Cardiac fibroblast (primary cell): Measurements from ENCODE around the gene DIAPH2.

ENCODE experiments used
- DNase-seq, 2 donors: peaks; one replicate each; pipeline versions ENCODE4 v3.0.0 to v3.0.0-alpha.2; 2010; ENCODE audit warnings: low read depth in 2 of 2
- H3K4me3 ChIP-seq, 2 donors: replicated peaks in 1 of 2; 1 replicate in 1 of 2; 2 replicates in 1 of 2; pipeline ENCODE4 v1.5.1; 2011; ENCODE audit warnings: low read depth in 2 of 2, low read length in 2 of 2, mild to moderate bottlenecking in 2 of 2, moderate library complexity in 1 of 2
- TF ChIP-seq, protein P1 (sequence below): IDR thresholded peaks from one replicate; pipeline ENCODE4 v1.5.1; 2011; ENCODE audit warnings: low read depth, mild to moderate bottlenecking, low read length, inconsistent platforms

DIAPH2 gene

DNA sequence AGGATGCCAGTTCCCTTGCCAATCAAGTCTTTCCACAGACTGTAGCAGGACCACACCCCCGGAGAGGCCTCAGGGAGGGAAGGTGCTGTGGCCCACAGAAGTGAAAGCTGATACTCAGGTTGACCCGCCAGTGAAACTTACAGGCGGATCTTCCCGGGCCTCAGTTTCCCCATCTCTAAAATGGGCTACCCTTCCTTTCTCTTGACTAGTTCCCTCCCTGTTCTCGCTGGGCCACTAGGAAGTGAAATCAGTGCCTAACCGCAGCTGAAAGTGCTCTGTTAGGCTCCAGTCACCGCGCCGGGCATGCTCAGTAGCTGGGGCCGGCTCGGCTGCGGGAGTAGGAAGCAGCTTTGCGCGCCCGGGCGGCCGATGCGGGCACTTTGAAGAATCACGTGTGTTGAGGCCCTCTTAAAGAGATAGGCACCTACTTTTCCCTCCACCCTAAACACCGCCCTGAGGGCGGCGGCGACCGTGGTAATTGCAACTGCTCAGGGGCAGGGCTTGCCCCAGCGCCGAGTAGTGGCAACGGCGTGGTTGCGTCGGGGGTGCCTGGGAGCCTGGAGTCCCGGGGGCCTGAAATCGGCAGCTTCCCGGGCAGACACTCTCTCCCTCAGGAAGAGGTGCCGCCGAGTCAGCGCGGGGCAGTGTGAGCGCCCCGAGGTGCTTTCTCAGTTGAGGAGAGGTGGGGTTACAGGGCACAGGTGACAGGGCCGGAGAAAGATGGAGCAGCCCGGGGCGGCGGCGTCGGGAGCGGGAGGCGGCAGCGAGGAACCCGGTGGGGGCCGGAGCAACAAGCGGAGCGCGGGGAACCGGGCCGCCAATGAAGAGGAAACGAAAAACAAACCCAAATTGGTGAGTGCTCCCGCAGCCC, at the start of gene DIAPH2:
DIAPH2 (plus strand) TSS at position 504 of the 871 bp plus-strand sequence.
- TF ChIP-seq, protein P1, sequence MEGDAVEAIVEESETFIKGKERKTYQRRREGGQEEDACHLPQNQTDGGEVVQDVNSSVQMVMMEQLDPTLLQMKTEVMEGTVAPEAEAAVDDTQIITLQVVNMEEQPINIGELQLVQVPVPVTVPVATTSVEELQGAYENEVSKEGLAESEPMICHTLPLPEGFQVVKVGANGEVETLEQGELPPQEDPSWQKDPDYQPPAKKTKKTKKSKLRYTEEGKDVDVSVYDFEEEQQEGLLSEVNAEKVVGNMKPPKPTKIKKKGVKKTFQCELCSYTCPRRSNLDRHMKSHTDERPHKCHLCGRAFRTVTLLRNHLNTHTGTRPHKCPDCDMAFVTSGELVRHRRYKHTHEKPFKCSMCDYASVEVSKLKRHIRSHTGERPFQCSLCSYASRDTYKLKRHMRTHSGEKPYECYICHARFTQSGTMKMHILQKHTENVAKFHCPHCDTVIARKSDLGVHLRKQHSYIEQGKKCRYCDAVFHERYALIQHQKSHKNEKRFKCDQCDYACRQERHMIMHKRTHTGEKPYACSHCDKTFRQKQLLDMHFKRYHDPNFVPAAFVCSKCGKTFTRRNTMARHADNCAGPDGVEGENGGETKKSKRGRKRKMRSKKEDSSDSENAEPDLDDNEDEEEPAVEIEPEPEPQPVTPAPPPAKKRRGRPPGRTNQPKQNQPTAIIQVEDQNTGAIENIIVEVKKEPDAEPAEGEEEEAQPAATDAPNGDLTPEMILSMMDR: peak; percentile 21
- DNase-seq: peak; percentile 78 to 86
- peak within 1 kb of the TSS; percentile 73 to 75 for H3K4me3 ChIP-seq

GRCh38 chrX:96650023-96650422, 34.6 kb upstream of the DIAPH2 start:
- TF ChIP-seq, protein P1: no peak
- no peak for DNase-seq
- H3K4me3 ChIP-seq: no peak overlapping the region

DNA sequence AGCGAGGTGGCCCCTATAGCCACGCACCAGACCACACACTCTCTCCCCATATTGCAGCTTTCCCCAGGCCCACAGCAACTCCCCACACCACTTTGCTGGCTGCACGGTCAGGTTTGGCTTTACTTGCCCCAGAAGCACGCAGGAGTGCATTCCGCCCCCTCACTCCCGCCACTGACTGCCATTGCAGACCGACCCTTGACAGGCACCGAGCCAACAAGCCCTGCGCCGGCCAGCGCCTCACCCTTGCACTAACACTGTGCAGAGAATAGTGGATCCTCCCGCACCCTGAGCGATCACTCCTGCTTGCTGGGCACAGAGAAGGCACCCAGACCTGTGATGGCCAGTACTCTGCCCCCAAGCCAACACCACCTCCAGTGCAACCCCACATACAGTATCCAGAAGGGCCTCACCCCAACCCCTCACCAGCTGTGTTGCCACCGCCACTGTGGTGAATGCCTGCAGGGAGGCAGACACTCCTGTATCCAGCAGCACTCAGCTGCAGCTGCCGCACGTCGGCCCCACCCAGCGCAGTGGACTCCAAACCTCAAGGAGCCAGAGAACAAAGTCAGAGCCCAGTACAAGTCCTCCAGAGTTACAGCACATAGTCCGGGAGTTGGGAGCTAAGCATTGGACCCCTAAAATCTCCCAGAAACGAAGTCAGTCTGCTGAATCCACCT, 28.6 kb upstream of the DIAPH2 start:
- no peak overlapping the region for H3K4me3 ChIP-seq
- TF ChIP-seq, protein P1: no peak

GRCh38 chrX:96682516-96682915, 2.1 kb upstream of the DIAPH2 start:
- no peak for DNase-seq
- TF ChIP-seq, protein P1: no peak
- H3K4me3 ChIP-seq: no peak overlapping the region

More for the DNA sequence above, 28.6 kb upstream of the DIAPH2 start:
- no peak for DNase-seq

- H3K4me3 ChIP-seq: peak overlapping the region; percentile 73 to 75
- DNase-seq: no peak
- TF ChIP-seq, protein P1: no peak
These were observed 674 bp upstream of the DIAPH2 start for GRCh38 chrX:96683997-96684338.

- H3K4me3 ChIP-seq: peak overlapping the region; percentile 73 to 75
- TF ChIP-seq, protein P1: no peak
- peak; percentile 55 to 64 for DNase-seq
These were observed 813 bp downstream of the DIAPH2 start for GRCh38 chrX:96685210-96686099.
